Astrocyte (in vitro differentiated cells and primary cell): ENCODE results near the gene TTC24. TPM values are rescaled to one million over a fixed set of nuclear protein-coding genes. Genes with fewer than 3 reads are reported as not detected.

Experiments used
- DNase-seq: peaks from one replicate; pipeline ENCODE4 v3.0.0-alpha.2; 2010; ENCODE audit warnings: low read depth
- FAIRE-seq: peaks from 2 replicates; lab custom pipeline; 2011; peaks lifted over from hg19 to GRCh38; lab: Jason Lieb, UNC
- H2AFZ ChIP-seq: 2 replicates; pipeline ENCODE4 v1.6.0; 2012; ENCODE audit warnings: low read depth, low read length, inconsistent platforms
- H3K27ac ChIP-seq: 2 replicates; pipeline ENCODE4 v1.5.1; 2011; ENCODE audit warnings: low read depth, low read length, inconsistent platforms
- H3K27me3 ChIP-seq: 2 replicates; pipeline ENCODE4 v1.6.0; 2011; ENCODE audit warnings: low read length, inconsistent platforms; ENCODE audit not compliant: insufficient read depth
- H3K36me3 ChIP-seq: 2 replicates; pipeline ENCODE4 v1.5.1; 2011; ENCODE audit warnings: low read length, inconsistent platforms; ENCODE audit not compliant: insufficient read depth
- H3K4me1 ChIP-seq: 2 replicates; pipeline ENCODE4 v1.5.1; 2011; ENCODE audit warnings: low read length, inconsistent platforms; ENCODE audit not compliant: insufficient read depth
- H3K4me2 ChIP-seq: 2 replicates; pipeline ENCODE4 v1.6.0; 2012; ENCODE audit warnings: low read length, inconsistent platforms
- H3K4me3 ChIP-seq: 2 replicates; pipeline ENCODE4 v1.5.1; 2011; ENCODE audit warnings: low read depth, mild to moderate bottlenecking, low read length, inconsistent platforms; ENCODE audit not compliant: insufficient read depth
- H3K79me2 ChIP-seq: 2 replicates; pipeline ENCODE4 v1.6.0; 2012; ENCODE audit warnings: mild to moderate bottlenecking, low read length, inconsistent platforms; ENCODE audit not compliant: insufficient read depth
- H3K9ac ChIP-seq: 2 replicates; pipeline ENCODE4 v1.6.0; 2012; ENCODE audit warnings: mild to moderate bottlenecking, low read length, inconsistent platforms
- H3K9me3 ChIP-seq: 2 replicates; pipeline ENCODE4 v1.5.1; 2012; ENCODE audit warnings: low read depth, mild to moderate bottlenecking, low read length, inconsistent platforms; ENCODE audit not compliant: insufficient read depth
- H4K20me1 ChIP-seq: 2 replicates; pipeline ENCODE4 v1.6.0; 2012; ENCODE audit warnings: low read length, inconsistent platforms; ENCODE audit not compliant: insufficient read depth
- H3K27ac Mint-ChIP-seq: one replicate; pipeline ENCODE4 v1.8.0; 2021; ENCODE audit warnings: mild to moderate bottlenecking, mixed read lengths; ENCODE audit not compliant: unreplicated experiment
- H3K27me3 Mint-ChIP-seq: one replicate; pipeline ENCODE4 v1.8.0; 2021; ENCODE audit warnings: low read depth, mixed read lengths; ENCODE audit not compliant: unreplicated experiment
- H3K36me3 Mint-ChIP-seq: one replicate; pipeline ENCODE4 v1.8.0; 2021; ENCODE audit warnings: low read depth, mixed read lengths; ENCODE audit not compliant: unreplicated experiment
- H3K4me1 Mint-ChIP-seq: one replicate; pipeline ENCODE4 v1.8.0; 2021; ENCODE audit warnings: low read depth, mixed read lengths; ENCODE audit not compliant: unreplicated experiment
- H3K4me3 Mint-ChIP-seq: one replicate; pipeline ENCODE4 v1.8.0; 2021; ENCODE audit warnings: mild to moderate bottlenecking, moderate library complexity, mixed read lengths; ENCODE audit not compliant: unreplicated experiment
- H3K9me3 Mint-ChIP-seq: one replicate; pipeline ENCODE4 v1.8.0; 2021; ENCODE audit warnings: mild to moderate bottlenecking, mixed read lengths; ENCODE audit not compliant: unreplicated experiment
- CTCF ChIP-seq: IDR thresholded peaks from 2 replicates; pipeline ENCODE4 v1.5.1; 2011; ENCODE audit warnings: low read depth, mild to moderate bottlenecking, inconsistent platforms, low read length, moderate library complexity; ENCODE audit not compliant: insufficient read depth
- EZH2 ChIP-seq: IDR thresholded peaks from 2 replicates; pipeline ENCODE4 v1.6.1; 2012; ENCODE audit warnings: mild to moderate bottlenecking, low read length, inconsistent platforms; ENCODE audit not compliant: insufficient read depth
- total RNA-seq: library from RNA; stranded (reverse); gene quantifications from 2 replicates; pipeline ENCODE4 v1.2.1, GENCODE V29; 2021

TTC24 gene
- total RNA-seq, 1 donor from 2014 or later: not detected

- Histone ChIP-seq H3K4me1 (no peaks in the 10 kb centered on the region), H3K79me2 (no peaks in the 10 kb centered on the region), H3K9me3 (no peaks in the 10 kb centered on the region), H3K27ac (no peak overlapping the region), H3K9ac (no peak overlapping the region), H3K4me2 (no peak overlapping the region), H2AFZ (no peak overlapping the region), H3K4me3 (no peak overlapping the region), H3K36me3 (peaks cover 40% of the 10 kb centered on the region), H3K27me3 (no peaks in the 10 kb centered on the region), H4K20me1 (no peaks in the 10 kb centered on the region)
- peaks cover 3% of the 10 kb centered on the region for H3K9me3 Mint-ChIP-seq
- H3K4me1 Mint-ChIP-seq: peaks cover 6% of the 10 kb centered on the region
- H3K27ac Mint-ChIP-seq: no peak overlapping the region
- H3K27me3 Mint-ChIP-seq: peaks cover 13% of the 10 kb centered on the region
- peaks cover 5% of the 10 kb centered on the region for H3K36me3 Mint-ChIP-seq
- H3K4me3 Mint-ChIP-seq: no peak overlapping the region
- DNase-seq (no peak), FAIRE-seq (no peak)
- TF ChIP-seq EZH2 (no peak), CTCF (no peak)
These were observed 18.8 kb upstream of the TTC24 start for GRCh38 chr1:156560585-156561163.

GRCh38 chr1:156565519-156565918 lies 14.0 kb upstream of the TTC24 start:
- peaks cover under 1% of the 10 kb centered on the region for H3K4me1 ChIP-seq
- H3K79me2 ChIP-seq: peaks cover 13% of the 10 kb centered on the region
- Mint-ChIP-seq H3K4me1 (peaks cover 2% of the 10 kb centered on the region), H3K4me3 (no peak overlapping the region), H3K27me3 (peaks cover 8% of the 10 kb centered on the region), H3K9me3 (peaks cover 3% of the 10 kb centered on the region), H3K36me3 (peaks cover 2% of the 10 kb centered on the region), H3K27ac (no peak overlapping the region)
- no peaks in the 10 kb centered on the region for H4K20me1 ChIP-seq
- FAIRE-seq: no peak
- H3K27ac ChIP-seq: no peak overlapping the region
- H3K4me2 ChIP-seq: no peak overlapping the region
- no peak overlapping the region for H3K4me3 ChIP-seq
- H3K9ac ChIP-seq: no peak overlapping the region
- H3K27me3 ChIP-seq: no peaks in the 10 kb centered on the region
- TF ChIP-seq CTCF (no peak), EZH2 (no peak)
- H2AFZ ChIP-seq: no peak overlapping the region
- no peak for DNase-seq
- peaks cover 35% of the 10 kb centered on the region for H3K36me3 ChIP-seq
- H3K9me3 ChIP-seq: no peaks in the 10 kb centered on the region

GRCh38 chr1:156566436-156566835 lies 13.1 kb upstream of the TTC24 start:
- Mint-ChIP-seq H3K4me3 (no peak overlapping the region), H3K36me3 (peaks cover 2% of the 10 kb centered on the region), H3K27me3 (peaks cover 8% of the 10 kb centered on the region), H3K4me1 (peaks cover 9% of the 10 kb centered on the region), H3K9me3 (peaks cover 3% of the 10 kb centered on the region), H3K27ac (no peak overlapping the region)
- FAIRE-seq (no peak), DNase-seq (no peak)
- no peak overlapping the region for H3K9ac ChIP-seq
- no peak overlapping the region for H2AFZ ChIP-seq
- H3K4me1 ChIP-seq: peaks cover 10% of the 10 kb centered on the region
- H3K36me3 ChIP-seq: peaks cover 32% of the 10 kb centered on the region
- no peak overlapping the region for H3K4me2 ChIP-seq
- TF ChIP-seq EZH2: no peak
- TF ChIP-seq CTCF: no peak
- no peaks in the 10 kb centered on the region for H3K9me3 ChIP-seq
- H3K4me3 ChIP-seq: no peak overlapping the region
- H3K27me3 ChIP-seq: no peaks in the 10 kb centered on the region
- H3K27ac ChIP-seq: no peak overlapping the region
- peaks cover 19% of the 10 kb centered on the region for H3K79me2 ChIP-seq
- H4K20me1 ChIP-seq: no peaks in the 10 kb centered on the region
